HepG2 (cell line): ENCODE data around the gene ALDH1A1. TPM values are rescaled to one million over a fixed set of nuclear protein-coding genes. Genes with fewer than 3 reads are reported as not detected.

ENCODE experiments used
- AGO2 ChIP-seq: fragments of 200-400 bp; formaldehyde crosslinking; optimal IDR thresholded peaks from 2 replicates; pipeline ENCODE3; 2017; ENCODE audit warnings: mild to moderate bottlenecking, low read depth, low read length, moderate library complexity
- ASH2L ChIP-seq: fragments of 300-600, 200-600 bp; sonication (generic); IDR thresholded peaks from 2 replicates; pipeline ENCODE4 v1.7.0; 2017; ENCODE audit warnings: low read depth, mild to moderate bottlenecking, moderate library complexity, mixed read lengths, low read length; ENCODE audit not compliant: insufficient read length
- ATM ChIP-seq: fragments of 450-650 bp; IDR thresholded peaks from 2 replicates; pipeline ENCODE4 v1.7.1; 2017; ENCODE audit warnings: mild to moderate bottlenecking, borderline replicate concordance
- CHCHD3 ChIP-seq: sonication (generic); formaldehyde crosslinking; IDR thresholded peaks from 2 replicates; pipeline ENCODE4 v1.8.0; 2022; ENCODE audit warnings: mild to moderate bottlenecking, missing genetic modification reagents, moderate library complexity
- ELF4 ChIP-seq: sonication (generic); formaldehyde crosslinking; IDR thresholded peaks from 2 replicates; pipeline ENCODE4 v1.5.0; 2020; ENCODE audit warnings: missing genetic modification reagents, mild to moderate bottlenecking, moderate library complexity, borderline replicate concordance
- HMG20A ChIP-seq: IDR thresholded peaks from 2 replicates; pipeline ENCODE4 v1.6.1; 2016; ENCODE audit warnings: borderline replicate concordance
- MEF2D ChIP-seq: sonication (generic); formaldehyde crosslinking; IDR thresholded peaks from 2 replicates; pipeline ENCODE4 v1.5.1; 2020; ENCODE audit warnings: mild to moderate bottlenecking, missing genetic modification reagents
- MXI1 ChIP-seq: IDR thresholded peaks from 3 replicates; pipeline ENCODE4 v1.6.1; 2012; ENCODE audit warnings: low read depth, low read length, inconsistent platforms, borderline replicate concordance
- NR2C2 ChIP-seq: sonication (generic); formaldehyde crosslinking; IDR thresholded peaks from 2 replicates; pipeline ENCODE4 v1.4.0; 2020; ENCODE audit warnings: missing genetic modification reagents, mild to moderate bottlenecking, moderate library complexity, borderline replicate concordance
- PRMT3 ChIP-seq: sonication (generic); formaldehyde crosslinking; IDR thresholded peaks from 2 replicates; pipeline ENCODE4 v1.8.1; 2022; ENCODE audit warnings: low read depth, mild to moderate bottlenecking, moderate library complexity, missing genetic modification reagents, borderline replicate concordance
- TAF1 ChIP-seq: sonication (generic); formaldehyde crosslinking; IDR thresholded peaks from 2 replicates; pipeline ENCODE4 v1.4.0; 2020; ENCODE audit warnings: missing genetic modification reagents
- TBL1XR1 ChIP-seq: fragments of 150-350 bp; IDR thresholded peaks from 2 replicates; pipeline ENCODE4 v1.6.1; 2014; ENCODE audit warnings: borderline replicate concordance, low read length; ENCODE audit not compliant: partially characterized antibody
- XBP1 ChIP-seq: sonication (generic); formaldehyde crosslinking; IDR thresholded peaks from 2 replicates; pipeline ENCODE4 v1.5.0; 2020; ENCODE audit warnings: missing genetic modification reagents
- ZFP36 ChIP-seq: fragments of 150-350 bp; IDR thresholded peaks from 2 replicates; pipeline ENCODE4 v1.6.1; 2018; ENCODE audit warnings: borderline replicate concordance, low read length, low read depth; ENCODE audit not compliant: partially characterized antibody
- ZMYM2 ChIP-seq: sonication (generic); formaldehyde crosslinking; IDR thresholded peaks from 2 replicates; pipeline ENCODE4 v1.8.0; 2022; ENCODE audit warnings: mild to moderate bottlenecking, missing genetic modification reagents
- ZMYM4 ChIP-seq: sonication (generic); formaldehyde crosslinking; IDR thresholded peaks from 2 replicates; pipeline ENCODE4 v1.8.1; 2023; ENCODE audit warnings: mild to moderate bottlenecking, missing genetic modification reagents
- ZNF234 ChIP-seq: sonication (generic); formaldehyde crosslinking; conservative IDR thresholded peaks from 2 replicates; pipeline ENCODE4 v1.5.1; 2020; ENCODE audit warnings: mild to moderate bottlenecking, missing genetic modification reagents
- ZNF251 ChIP-seq: sonication (generic); formaldehyde crosslinking; IDR thresholded peaks from 2 replicates; pipeline ENCODE4 v1.9.0; 2021; ENCODE audit warnings: mild to moderate bottlenecking, missing genetic modification reagents
- ZNF282 ChIP-seq: fragments of 450-650 bp; IDR thresholded peaks from 2 replicates; pipeline ENCODE4 v1.6.1; 2018; ENCODE audit not compliant: partially characterized antibody
- ZNF850 ChIP-seq: sonication (generic); formaldehyde crosslinking; conservative IDR thresholded peaks from 2 replicates; pipeline ENCODE4 v1.9.0; 2021; ENCODE audit warnings: mild to moderate bottlenecking, missing genetic modification reagents
- ZSCAN21 ChIP-seq: sonication (generic); formaldehyde crosslinking; IDR thresholded peaks from 2 replicates; pipeline ENCODE4 v1.8.0; 2022; ENCODE audit warnings: mild to moderate bottlenecking, missing genetic modification reagents, moderate library complexity, borderline replicate concordance
- ZSCAN30 ChIP-seq: sonication (generic); formaldehyde crosslinking; IDR thresholded peaks from 2 replicates; pipeline ENCODE4 v1.5.0; 2020; ENCODE audit warnings: mild to moderate bottlenecking, missing genetic modification reagents
- polyA plus RNA-seq, 8 experiments: library from polyadenylated mRNA; depleted of rRNA in 3 of 8; stranded (reverse) in 7 of 8; unstranded in 1 of 8; fragments of >200 nt; fragmentation: Illumina TruSeq in 4 of 8; extraction: Trizol in 4 of 8; gene quantifications; 2 replicates each; pipeline versions ENCODE4 v1.2.1 to v1.2.3, GENCODE V29; 2011 to 2016; ENCODE audit warnings: low read depth in 4 of 8, missing spikeins in 1 of 8, mixed read lengths in 1 of 8; ENCODE audit not compliant: insufficient read depth in 1 of 8
- total RNA-seq, 5 experiments: library from RNA; depleted of rRNA; stranded (reverse); fragments of >200 nt; fragmentation: Illumina TruSeq; extraction: Trizol; gene quantifications; 2 replicates each; pipeline ENCODE4 v1.2.3, GENCODE V29; 2016; ENCODE audit warnings: low read depth in 1 of 5
- TF ChIP-seq, protein P1 (sequence below): sonication (generic); formaldehyde crosslinking; IDR thresholded peaks from 2 replicates; pipeline ENCODE4 v1.4.0; 2020; ENCODE audit warnings: missing genetic modification reagents
- TF ChIP-seq, protein P2 (sequence below): sonication (generic); formaldehyde crosslinking; IDR thresholded peaks from 2 replicates; pipeline ENCODE4 v1.8.1; 2023; ENCODE audit warnings: mild to moderate bottlenecking, missing genetic modification reagents
- TF ChIP-seq, protein P3 (sequence below): sonication (generic); formaldehyde crosslinking; IDR thresholded peaks from 2 replicates; pipeline ENCODE4 v1.8.0; 2022; ENCODE audit warnings: mild to moderate bottlenecking, missing genetic modification reagents
- TF ChIP-seq, protein P4 (sequence below): sonication (generic); formaldehyde crosslinking; IDR thresholded peaks from 2 replicates; pipeline ENCODE4 v1.5.0; 2020; ENCODE audit warnings: missing genetic modification reagents, mild to moderate bottlenecking, borderline replicate concordance

Gene ALDH1A1
- total and polyA plus RNA-seq, 2 of the 13 experiments (the other 11 are each of a cell fraction or from before 2014, with no cell fraction given) = 88.2 to 439 TPM

DNA sequence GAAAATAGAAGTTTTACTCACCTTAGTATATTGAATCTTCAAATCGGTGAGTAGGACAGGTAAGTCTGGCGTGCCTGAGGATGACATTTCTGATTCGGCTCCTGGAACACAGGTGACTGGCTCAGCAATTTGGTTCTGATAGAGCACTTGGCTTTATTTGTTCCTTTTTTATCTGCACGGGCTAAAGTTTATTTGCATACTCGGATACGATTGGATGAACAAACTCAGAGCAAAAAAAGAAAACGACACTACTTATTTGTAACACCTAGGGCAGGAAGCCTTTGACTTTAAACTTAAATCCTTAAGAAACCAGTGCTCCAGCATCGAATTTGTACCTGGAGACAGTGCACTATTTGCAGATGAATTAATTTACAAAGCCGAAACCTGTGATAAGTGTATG lies at the start of gene ALDH1A1 (continued):
- TF ChIP-seq, protein P1, sequence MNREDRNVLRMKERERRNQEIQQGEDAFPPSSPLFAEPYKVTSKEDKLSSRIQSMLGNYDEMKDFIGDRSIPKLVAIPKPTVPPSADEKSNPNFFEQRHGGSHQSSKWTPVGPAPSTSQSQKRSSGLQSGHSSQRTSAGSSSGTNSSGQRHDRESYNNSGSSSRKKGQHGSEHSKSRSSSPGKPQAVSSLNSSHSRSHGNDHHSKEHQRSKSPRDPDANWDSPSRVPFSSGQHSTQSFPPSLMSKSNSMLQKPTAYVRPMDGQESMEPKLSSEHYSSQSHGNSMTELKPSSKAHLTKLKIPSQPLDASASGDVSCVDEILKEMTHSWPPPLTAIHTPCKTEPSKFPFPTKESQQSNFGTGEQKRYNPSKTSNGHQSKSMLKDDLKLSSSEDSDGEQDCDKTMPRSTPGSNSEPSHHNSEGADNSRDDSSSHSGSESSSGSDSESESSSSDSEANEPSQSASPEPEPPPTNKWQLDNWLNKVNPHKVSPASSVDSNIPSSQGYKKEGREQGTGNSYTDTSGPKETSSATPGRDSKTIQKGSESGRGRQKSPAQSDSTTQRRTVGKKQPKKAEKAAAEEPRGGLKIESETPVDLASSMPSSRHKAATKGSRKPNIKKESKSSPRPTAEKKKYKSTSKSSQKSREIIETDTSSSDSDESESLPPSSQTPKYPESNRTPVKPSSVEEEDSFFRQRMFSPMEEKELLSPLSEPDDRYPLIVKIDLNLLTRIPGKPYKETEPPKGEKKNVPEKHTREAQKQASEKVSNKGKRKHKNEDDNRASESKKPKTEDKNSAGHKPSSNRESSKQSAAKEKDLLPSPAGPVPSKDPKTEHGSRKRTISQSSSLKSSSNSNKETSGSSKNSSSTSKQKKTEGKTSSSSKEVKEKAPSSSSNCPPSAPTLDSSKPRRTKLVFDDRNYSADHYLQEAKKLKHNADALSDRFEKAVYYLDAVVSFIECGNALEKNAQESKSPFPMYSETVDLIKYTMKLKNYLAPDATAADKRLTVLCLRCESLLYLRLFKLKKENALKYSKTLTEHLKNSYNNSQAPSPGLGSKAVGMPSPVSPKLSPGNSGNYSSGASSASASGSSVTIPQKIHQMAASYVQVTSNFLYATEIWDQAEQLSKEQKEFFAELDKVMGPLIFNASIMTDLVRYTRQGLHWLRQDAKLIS = no peak
- TF ChIP-seq XBP1 (CRISPR knock-in tag) = no peak
- no peak for TF ChIP-seq ZSCAN30 (CRISPR knock-in tag)
- no peak for TF ChIP-seq HMG20A (CRISPR knock-in tag)
- no peak for TF ChIP-seq ZNF234 (CRISPR knock-in tag)
- no peak for TF ChIP-seq MXI1
- no peak for TF ChIP-seq ZMYM2 (CRISPR knock-in tag)
- TF ChIP-seq ATM = no peak
- TF ChIP-seq ASH2L = peak; percentile 1
- no peak for TF ChIP-seq CHCHD3
- TF ChIP-seq ZNF251 (CRISPR knock-in tag) = no peak
- TF ChIP-seq, protein P2, sequence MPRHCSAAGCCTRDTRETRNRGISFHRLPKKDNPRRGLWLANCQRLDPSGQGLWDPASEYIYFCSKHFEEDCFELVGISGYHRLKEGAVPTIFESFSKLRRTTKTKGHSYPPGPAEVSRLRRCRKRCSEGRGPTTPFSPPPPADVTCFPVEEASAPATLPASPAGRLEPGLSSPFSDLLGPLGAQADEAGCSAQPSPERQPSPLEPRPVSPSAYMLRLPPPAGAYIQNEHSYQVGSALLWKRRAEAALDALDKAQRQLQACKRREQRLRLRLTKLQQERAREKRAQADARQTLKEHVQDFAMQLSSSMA (CRISPR knock-in tag) = no peak
- TF ChIP-seq ZMYM4 (CRISPR knock-in tag) = peak; percentile 27; the same call in 1 of the 2 replicates
- TF ChIP-seq MEF2D (CRISPR knock-in tag) = no peak
- TF ChIP-seq ZNF850 = no peak
- TF ChIP-seq TAF1 = peak; percentile 43; the same call in 1 of the 2 replicates
- no peak for TF ChIP-seq ZNF282
- no peak for TF ChIP-seq NR2C2 (CRISPR knock-in tag)
- no peak for TF ChIP-seq ZFP36
- TF ChIP-seq, protein P3, sequence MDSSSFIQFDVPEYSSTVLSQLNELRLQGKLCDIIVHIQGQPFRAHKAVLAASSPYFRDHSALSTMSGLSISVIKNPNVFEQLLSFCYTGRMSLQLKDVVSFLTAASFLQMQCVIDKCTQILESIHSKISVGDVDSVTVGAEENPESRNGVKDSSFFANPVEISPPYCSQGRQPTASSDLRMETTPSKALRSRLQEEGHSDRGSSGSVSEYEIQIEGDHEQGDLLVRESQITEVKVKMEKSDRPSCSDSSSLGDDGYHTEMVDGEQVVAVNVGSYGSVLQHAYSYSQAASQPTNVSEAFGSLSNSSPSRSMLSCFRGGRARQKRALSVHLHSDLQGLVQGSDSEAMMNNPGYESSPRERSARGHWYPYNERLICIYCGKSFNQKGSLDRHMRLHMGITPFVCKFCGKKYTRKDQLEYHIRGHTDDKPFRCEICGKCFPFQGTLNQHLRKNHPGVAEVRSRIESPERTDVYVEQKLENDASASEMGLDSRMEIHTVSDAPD (CRISPR knock-in tag) = no peak
- no peak for TF ChIP-seq ZSCAN21
- TF ChIP-seq AGO2 = no peak
- TF ChIP-seq TBL1XR1 = no peak
- TF ChIP-seq, protein P4, sequence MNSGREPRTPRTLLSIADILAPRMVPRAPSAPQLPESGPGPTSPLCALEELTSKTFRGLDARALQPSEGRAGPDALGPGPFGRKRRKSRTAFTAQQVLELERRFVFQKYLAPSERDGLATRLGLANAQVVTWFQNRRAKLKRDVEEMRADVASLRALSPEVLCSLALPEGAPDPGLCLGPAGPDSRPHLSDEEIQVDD = no peak
- no peak for TF ChIP-seq PRMT3 (CRISPR knock-in tag)
- TF ChIP-seq ELF4 (CRISPR knock-in tag) = 0 out of 2 replicates have a peak, but pooled peaks have one; percentile 20
